ENCODE measurements around the gene NELL2. TPM values are rescaled to one million over a fixed set of nuclear protein-coding genes. Genes with fewer than 3 reads are reported as not detected.

The NELL2 gene
- total and polyA plus RNA-seq, 2 donors from 2014 or later = 0.30 to 3.3 TPM

DNA sequence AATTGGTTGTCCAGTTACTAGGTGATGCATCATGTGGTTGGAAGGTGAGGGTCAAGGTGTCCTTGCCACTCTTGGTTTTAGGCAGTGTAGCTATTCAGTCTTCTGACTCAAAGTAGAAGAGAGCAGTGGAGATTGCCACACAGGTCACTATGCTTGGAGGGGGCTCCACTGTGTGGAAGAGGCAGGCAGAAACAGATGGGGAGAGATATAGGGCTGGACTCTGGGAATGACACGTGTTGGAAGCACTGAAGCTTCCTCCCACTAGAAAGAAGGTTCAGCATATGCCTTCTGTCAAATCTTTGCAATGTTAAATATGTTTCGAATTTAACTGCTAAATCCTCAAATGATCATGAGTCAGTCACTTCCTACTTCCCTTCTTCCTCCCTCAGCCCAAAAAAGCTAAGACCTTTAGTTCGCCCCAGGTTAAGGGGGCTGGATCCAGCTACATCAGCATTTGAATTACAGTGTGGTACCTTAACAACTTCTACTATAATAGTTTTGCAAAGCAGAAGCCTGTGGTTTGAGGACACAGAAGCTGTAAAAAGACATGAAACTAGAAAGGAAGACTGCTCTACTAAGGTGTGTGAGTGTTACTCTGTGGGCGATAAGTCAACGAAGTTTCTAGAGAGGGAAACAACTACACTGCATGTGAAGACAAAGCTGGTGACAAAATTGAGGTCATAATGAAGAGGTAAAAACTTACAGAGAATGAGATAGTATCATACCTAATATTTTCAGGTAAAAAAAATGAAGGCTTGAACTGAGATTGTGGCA, 228.0 kb downstream of the NELL2 start:
- no peak overlapping the region for H3K9ac ChIP-seq (ENCODE audit: low read length in 3 of 3)
- H3K27ac ChIP-seq (ENCODE audit: low read depth in 2 of 2, low read length in 2 of 2) = no peak overlapping the region
- H3K4me1 ChIP-seq (ENCODE audit: control insufficient read depth in 2 of 3, insufficient read depth in 2 of 3, low read depth in 1 of 3, low read length in 3 of 3) = no peaks in the 10 kb centered on the region
- H3K4me3 ChIP-seq (ENCODE audit: low read length in 3 of 3) = no peak overlapping the region
- H3K36me3 ChIP-seq (ENCODE audit: control insufficient read depth in 2 of 3, insufficient read depth in 3 of 3, low read length in 3 of 3) = no peaks in the 10 kb centered on the region
- no peak for FAIRE-seq
- no peaks in the 10 kb centered on the region for H3K9me3 ChIP-seq (ENCODE audit: control insufficient read depth in 2 of 3, insufficient read depth in 1 of 3, low read length in 3 of 3)
- H3K27me3 ChIP-seq (ENCODE audit: control insufficient read depth, insufficient read depth, low read length) = no peaks in the 10 kb centered on the region
- TF ChIP-seq CTCF (IDR thresholded peaks at IDR 0.05; ENCODE audit: borderline replicate concordance, extremely low read depth, insufficient read depth) = no peak
- intact Hi-C loops (cut with DNase I) = no loop called here
- DNase-seq = no peak

DNA sequence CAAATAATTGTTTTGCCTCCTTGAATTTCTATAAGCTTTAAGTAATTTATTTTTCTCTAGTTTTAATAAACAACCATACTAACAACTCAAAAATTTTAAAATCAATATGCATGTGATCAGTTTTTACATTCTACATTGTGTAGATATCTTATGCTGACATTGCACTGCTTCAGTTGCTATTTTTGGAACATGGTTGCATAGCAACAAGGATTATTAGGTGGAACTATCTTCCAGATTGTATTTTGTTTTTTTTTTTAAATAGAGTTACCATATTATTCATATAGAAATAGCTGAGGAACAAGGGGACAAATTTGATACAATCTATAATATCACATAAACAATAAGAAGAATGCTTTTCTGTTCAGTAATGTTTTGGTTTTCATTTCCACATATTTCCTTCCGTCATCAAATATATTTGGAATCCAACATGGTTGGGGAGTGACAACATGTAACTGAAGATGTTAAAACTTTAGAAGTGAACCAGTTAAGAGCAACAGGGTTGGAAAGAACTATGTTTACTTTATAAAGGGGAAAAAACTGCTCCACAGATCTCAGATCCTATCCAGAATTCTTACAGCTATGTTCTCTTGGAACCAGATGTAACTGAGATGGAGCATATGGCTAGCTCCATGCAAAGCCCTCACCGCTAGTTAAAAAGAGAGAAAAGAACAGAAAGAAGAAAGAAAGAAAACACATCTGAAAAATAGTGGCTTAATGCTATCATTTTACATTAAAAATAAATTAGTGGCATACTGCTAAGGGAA, 235.5 kb downstream of the NELL2 start:
- no peak overlapping the region for H3K4me3 ChIP-seq (ENCODE audit: low read length in 3 of 3)
- no peak for FAIRE-seq
- H3K27ac ChIP-seq (ENCODE audit: low read depth in 2 of 2, low read length in 2 of 2) = no peak overlapping the region
- H3K9me3 ChIP-seq (ENCODE audit: control insufficient read depth in 2 of 3, insufficient read depth in 1 of 3, low read length in 3 of 3) = no peaks in the 10 kb centered on the region
- H3K27me3 ChIP-seq (ENCODE audit: control insufficient read depth, insufficient read depth, low read length) = no peaks in the 10 kb centered on the region
- no peak for TF ChIP-seq CTCF (IDR thresholded peaks at IDR 0.05; ENCODE audit: borderline replicate concordance, extremely low read depth, insufficient read depth)
- no peak overlapping the region for H3K9ac ChIP-seq (ENCODE audit: low read length in 3 of 3)
- no peaks in the 10 kb centered on the region for H3K36me3 ChIP-seq (ENCODE audit: control insufficient read depth in 2 of 3, insufficient read depth in 3 of 3, low read length in 3 of 3)
- H3K4me1 ChIP-seq (ENCODE audit: control insufficient read depth in 2 of 3, insufficient read depth in 2 of 3, low read depth in 1 of 3, low read length in 3 of 3) = no peaks in the 10 kb centered on the region
- DNase-seq = no peak
- intact Hi-C loops (cut with DNase I) = no loop called here

DNA sequence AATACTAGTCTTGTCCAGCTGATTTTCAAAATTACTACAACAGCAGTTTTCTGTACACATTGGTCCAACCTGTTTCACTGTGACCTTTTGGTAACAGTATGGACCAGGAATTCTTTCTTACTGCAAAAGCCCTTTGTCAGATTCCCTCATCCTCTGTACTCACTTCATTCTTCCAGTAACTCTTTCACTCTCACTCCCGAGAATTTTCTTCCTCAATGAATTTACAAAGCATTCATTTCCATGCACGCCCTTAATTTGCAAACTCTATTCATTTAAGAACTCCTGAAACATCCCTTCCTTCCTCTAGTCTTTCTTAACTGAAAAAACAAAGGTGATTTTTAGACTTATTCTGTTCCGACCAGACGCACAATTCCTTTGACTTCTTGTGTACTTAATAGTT, 238.2 kb downstream of the NELL2 start:
- no peak overlapping the region for H3K27ac ChIP-seq (ENCODE audit: low read depth in 2 of 2, low read length in 2 of 2)
- FAIRE-seq (no peak), DNase-seq (no peak)
- H3K27me3 ChIP-seq (ENCODE audit: control insufficient read depth, insufficient read depth, low read length) = no peaks in the 10 kb centered on the region
- H3K36me3 ChIP-seq (ENCODE audit: control insufficient read depth in 2 of 3, insufficient read depth in 3 of 3, low read length in 3 of 3) = no peaks in the 10 kb centered on the region
- no peak overlapping the region for H3K9ac ChIP-seq (ENCODE audit: low read length in 3 of 3)
- TF ChIP-seq CTCF (IDR thresholded peaks at IDR 0.05; ENCODE audit: borderline replicate concordance, extremely low read depth, insufficient read depth) = no peak
- H3K9me3 ChIP-seq (ENCODE audit: control insufficient read depth in 2 of 3, insufficient read depth in 1 of 3, low read length in 3 of 3) = no peaks in the 10 kb centered on the region
- no peaks in the 10 kb centered on the region for H3K4me1 ChIP-seq (ENCODE audit: control insufficient read depth in 2 of 3, insufficient read depth in 2 of 3, low read depth in 1 of 3, low read length in 3 of 3)
- intact Hi-C loops (cut with DNase I) = no loop called here
- no peak overlapping the region for H3K4me3 ChIP-seq (ENCODE audit: low read length in 3 of 3)
